Retina (tissue), 1 donor: ENCODE measurements around the gene COQ8B.
"Not testable (repeated sequence)": the region's sequence is repeated elsewhere in the genome, so short reads cannot be mapped to it uniquely, and the experiment has no call there.

Source experiments
- DNase-seq: peaks from one replicate; pipeline ENCODE4 v3.0.0-alpha.2; 2016

Gene COQ8B

DNA sequence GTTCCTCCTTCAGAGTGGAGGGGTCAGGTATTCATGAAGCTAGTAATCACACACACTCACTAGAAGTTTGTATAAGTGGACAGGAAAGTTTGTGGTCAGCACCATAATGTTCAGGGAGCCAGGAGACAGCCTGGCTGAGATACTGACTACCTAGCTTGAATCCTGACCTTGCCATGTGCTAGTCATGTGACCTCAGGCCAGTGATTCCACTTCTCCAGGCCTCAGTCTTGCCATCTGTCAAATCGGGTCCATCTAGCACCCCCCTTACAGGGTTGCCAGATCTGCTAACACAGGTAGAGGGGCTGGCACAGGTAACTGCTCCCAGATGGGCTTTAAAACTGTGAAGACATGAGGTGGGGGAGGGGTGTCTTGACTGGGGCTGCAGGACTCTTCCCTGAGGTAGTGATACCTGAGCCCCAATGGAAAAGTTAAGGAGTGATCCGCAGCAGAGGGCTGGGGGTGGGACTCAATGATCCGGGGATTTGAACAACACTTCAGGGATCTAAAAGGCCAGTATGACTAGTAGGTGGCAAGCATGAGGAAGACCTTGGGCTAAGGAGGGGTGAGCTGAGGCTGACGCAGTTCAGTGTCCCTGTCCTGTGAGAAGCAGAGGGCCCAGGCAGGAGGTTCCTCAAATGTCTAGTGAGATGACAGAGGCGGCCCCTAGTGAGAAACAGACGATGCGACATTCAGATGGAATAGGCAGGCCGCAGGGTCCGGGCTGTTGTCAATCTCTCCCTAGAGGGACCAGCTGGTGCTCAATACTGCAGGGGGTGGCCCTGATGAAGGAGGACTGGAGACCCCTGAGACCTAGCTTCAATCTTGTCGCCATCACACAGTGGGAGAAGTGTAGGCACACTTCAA lies 25.1 kb upstream of the COQ8B start:
- DNase-seq: no peak

DNA sequence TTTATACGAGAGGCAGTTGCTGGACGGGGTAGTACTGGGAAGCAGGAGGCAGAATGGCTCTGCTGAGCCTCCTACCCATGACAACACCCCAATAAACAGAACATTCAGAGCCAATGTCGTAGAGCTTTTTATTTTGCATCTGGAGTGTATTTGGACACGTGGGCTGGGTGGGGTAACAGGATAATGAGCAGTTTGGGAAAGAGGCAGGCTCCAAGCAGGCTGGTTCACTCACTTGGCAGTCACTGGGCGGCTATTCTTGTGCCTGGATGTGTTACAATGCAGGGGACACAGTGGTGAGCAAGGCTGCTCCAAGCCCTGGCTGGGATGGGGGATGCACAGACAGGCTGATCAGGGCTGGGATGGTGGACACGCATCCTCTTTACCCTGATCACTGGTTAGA lies 24.1 kb upstream of the COQ8B start:
- DNase-seq: no peak

DNA sequence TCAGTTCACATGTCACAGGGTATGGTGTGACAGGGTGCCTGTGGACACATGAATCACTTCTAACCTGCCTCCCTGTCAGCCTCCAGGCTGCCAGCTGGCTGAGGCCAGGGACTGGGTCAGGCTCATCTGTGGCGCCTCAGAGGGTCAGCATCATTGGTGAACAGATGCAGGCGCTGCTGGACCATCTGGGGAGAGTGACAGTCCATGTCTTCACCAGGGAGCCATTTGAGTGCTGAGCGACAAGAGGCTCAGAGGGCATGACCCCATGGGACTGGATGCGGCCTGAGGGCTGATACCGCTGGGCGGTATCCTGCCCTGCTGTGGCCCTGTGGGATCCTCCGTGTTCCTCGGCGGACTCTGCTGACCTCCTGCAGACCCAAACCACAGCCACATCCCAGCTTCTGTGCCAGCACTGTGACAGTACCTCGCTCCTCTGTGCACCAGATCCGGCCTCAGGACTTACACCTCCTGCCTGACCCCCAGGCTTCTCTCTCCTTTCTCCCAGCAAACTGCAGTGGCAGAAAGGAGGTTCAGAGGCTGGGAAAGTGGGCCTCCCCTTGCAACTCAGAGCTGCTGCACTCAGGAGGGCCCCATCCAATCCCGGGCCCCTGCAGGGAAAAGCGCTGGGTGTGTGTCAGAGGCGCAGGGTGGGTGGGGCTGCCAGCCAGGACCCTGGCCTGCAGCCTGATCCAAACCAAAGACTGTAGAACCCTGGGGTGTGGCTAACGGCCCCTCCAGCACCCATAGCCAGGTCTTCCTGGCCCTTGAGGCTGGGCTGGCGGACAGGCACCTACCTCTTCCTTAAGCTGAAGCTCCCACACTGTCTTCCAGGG lies 23.4 kb upstream of the COQ8B start:
- DNase-seq: no peak

DNA sequence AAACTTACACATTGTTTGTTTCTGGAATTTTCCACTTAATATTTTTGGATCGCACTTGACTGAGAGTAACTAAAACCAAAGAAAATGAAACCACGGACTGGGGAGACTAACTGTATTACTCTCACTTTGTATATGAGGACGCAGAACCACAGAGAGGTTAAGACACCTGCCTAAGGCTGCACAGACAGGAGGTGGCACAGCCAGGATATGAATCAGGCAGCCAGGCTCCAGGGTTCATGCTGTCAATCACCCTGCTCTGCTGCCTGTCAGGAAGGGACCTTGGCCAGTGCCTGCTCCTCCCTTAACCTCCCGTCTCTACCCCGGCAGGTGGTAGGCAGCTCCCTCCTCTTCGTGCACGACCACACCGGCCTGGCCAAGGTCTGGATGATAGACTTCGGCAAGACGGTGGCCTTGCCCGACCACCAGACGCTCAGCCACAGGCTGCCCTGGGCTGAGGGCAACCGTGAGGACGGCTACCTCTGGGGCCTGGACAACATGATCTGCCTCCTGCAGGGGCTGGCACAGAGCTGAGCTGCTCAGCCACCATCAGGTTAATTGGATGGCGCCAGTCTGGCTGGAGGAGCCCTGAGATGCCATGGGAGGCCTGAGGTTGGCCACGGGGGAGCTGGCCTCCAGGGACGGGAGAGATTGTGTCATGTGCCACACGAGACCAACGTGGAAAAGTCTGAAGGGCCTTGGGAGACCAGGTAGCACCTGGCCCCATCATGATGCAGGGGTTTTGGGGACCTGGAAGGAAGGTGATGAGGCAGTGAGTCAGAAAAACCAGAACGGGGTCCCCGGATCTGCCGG lies 22.5 kb upstream of the COQ8B start:
- DNase-seq: no peak

DNA sequence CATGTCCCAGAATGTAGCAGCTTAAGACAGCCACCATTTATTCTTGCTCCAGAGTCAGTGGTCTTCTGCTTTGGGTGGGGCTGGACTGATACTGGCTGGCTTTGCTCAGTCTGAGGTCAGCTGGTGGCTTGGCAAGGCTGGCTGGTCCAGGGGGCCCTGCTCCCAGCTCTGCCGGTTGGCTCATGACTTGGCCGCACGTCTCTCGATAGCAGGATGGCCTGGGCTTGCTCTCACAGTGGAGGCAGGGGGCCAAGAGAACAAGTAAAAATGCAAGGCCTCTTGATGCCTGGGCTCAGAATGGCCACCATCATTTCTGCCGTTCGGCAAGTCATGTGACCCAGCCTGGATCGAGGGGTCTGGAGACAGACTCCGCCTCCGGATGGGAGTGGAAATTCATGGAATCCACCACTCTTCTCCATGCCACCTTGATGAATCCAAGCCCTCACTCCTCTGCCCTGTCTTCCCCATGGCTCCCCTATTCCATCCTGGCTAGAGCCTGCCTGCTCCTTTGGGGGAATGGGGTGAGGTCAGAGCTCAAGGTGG lies 20.5 kb upstream of the COQ8B start:
- no peak for DNase-seq

DNA sequence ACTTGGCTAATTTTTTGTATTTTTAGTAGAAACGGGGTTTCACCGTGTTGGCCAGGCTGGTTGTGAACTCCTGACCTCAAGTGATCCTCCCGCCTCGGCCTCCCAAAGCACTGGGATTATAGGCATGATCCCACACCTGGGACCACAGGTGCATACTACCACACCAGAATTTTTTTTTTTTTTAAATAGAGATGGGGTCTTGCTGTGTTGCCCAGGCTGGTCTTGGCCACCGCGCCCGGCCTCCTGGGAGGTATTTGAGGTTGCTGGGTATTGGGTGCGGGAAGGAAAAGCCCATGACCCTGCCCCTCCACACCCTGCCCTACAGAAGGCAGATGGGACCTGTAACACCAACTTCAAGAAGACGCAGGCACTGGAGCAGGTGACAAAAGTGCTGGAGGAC lies 20.0 kb upstream of the COQ8B start:
- DNase-seq: no peak

DNA sequence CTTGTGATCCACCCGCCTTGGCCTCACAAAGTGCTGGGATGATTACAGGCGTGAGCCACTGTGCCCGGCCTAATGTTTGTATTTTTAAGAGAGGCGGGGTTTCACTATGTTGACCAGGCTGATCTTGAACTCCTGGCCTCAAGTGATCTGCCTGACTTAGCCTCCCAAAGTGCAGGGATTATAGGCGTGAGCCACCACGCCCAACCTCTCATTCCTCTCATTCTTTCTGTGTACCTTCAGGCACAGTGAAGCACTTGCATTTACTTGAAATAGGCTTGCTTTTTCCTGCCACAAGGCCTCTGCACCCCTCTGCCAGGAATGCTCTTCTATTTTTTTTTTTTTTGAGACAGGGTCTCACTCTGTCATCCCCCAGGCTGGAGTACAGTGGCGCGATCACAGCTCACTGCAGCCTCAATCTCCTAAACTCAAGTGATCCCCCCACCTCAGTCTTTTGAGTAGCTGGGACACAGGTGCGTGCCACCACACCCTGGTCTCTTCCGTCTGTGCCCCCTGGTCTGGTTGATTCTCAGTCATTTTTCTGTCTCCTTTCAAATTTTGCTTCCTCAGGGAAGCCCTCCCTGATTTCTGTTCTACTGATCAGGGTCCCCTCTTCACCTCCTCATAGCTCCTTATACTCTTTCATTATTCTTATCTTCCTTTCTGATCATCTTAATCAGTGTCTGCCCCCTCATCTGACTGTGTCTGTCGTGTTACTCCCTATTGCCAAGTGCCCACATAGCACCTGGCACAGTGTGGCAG lies 18.5 kb upstream of the COQ8B start:
- DNase-seq: no peak

DNA sequence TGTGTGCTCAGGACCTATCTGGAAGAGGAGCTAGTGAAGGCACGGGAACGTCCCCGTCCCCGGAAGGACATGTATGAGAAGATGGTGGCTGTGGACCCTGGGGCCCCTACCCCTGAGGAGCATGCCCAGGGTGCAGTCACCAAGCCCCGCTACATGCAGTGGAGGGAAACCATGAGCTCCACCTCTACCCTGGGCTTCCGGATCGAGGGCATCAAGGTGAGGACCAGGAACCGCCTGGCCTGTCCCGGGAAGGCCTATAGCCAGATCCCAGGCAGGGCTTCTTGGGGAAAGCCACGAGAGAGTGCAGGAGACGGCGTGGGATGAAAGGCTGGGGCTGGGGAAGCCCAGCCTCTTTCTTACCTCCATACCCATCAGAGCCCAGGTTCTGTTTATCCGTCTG lies 16.5 kb upstream of the COQ8B start:
- DNase-seq: no peak

DNA sequence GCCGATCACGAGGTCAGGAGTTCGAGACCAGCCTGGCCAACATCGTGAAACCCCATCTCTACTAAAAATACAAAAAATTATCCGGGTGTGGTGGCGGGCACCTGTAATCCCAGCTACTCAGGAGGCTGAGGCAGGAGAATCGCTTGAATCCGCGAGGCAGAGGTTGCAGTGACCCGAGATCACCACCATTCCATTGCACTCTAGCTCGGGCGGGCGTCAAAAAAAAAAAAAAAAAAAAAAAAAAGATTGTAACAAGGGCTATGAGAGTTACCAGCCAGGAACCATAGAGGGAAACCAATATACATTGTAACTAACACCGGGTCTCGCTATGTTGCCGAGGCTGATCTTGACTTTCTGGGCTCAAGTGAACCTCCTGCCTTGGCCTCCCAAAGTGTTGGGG lies 15.6 kb upstream of the COQ8B start:
- DNase-seq: not testable (repeated sequence)

DNA sequence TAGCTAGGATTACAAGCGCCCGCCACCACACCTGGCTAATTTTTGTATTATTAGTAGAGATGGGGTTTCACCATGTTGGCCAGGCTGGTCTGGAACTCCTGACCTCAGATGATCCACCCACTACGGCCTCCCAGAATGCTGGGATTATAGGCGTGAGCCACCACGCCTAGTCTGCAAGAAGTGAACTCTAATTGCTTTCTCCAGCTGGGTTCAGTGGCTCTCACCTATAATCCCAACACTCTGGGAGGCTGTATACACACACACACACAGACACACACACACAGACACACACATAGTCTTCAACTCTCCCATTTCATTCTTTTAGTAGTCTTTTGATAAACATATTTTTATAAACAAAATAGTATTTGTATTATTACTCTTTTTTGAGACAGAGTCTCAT lies 13.4 kb upstream of the COQ8B start:
- DNase-seq: not testable (repeated sequence)

DNA sequence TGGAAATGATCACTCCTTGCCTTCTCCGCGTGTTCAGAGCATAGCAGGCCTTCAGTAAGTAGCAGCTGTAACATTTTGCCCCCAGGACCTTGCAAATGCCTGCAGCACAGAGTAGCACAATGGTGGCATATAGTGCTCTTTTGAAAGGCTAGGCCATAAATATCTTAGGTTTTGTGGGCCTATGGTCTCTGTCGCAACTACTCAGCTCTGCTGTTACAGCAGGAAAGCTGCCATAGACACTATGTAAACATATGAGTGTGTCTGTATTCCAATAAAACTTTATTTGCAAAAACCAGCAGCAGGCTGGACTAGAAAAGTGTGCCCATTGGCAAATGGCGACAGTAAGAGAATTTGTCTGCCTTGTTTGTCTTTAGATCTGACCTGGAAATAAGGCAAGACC lies 9.6 kb upstream of the COQ8B start:
- no peak for DNase-seq

DNA sequence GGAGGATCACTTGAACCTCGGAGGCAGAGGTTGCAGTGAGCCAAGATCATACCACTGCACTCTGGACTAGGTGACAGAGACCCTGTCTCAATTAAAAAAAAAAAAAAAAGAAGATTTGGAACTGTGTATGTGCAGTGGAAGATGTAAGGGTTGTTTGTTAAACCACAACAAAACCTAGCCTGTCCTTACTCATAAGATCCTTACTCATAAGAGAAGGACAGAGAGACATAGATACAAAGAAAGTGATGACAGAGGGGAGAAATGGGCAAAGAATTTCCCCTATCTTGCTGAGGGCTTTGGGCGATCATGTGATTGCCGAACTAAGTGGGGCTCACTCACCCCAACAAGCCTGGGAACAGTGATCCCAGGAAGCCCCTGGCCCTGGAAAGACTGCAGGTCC lies 8.2 kb upstream of the COQ8B start:
- no peak for DNase-seq

DNA sequence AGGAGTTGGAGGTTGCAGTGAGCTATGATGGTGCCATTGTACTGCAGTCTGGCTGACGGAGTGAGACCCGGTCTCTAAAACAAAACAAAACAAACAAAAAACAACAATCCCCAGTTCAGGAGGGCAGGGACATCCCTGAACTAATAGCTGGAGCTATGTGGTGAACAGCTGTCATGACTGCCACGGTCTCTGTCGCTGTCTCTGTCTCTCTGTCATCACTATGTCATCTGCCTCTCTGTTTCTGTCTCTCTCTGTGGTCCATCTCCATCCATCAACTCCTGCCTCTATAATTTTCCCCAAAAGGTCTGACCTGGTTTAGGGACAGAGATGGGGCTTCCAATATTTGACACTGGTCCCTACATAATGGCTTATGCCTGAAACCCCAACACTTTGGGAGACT lies 7.6 kb upstream of the COQ8B start:
- DNase-seq: no peak

DNA sequence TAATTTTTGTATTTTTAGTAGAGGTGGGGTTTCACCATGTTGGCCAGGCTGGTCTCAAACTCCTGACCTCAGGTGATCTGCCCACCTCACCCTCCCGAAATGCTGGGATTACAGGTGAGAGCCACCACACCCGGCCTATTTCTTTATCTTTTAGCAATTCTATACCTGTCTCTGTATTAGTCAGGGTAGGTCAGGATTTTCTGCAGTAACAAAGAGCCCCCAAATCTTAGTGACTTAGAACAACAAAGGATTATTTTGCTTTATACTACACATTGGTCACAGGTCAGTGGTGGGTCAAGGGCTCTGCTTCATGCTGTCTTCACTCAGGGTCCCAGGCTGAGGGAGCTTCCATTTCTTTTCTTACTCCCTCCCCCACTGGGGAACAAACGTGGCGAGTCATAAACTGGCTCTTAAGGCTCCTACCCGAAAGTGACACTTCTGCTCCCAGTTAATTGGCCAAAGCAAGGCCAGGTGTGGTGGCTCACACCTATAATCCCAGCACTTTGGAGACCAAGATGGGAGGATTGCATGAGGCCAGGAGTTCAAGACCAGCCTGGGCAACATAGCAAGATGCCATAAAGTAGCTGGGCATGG lies 7.1 kb upstream of the COQ8B start:
- no peak for DNase-seq

DNA sequence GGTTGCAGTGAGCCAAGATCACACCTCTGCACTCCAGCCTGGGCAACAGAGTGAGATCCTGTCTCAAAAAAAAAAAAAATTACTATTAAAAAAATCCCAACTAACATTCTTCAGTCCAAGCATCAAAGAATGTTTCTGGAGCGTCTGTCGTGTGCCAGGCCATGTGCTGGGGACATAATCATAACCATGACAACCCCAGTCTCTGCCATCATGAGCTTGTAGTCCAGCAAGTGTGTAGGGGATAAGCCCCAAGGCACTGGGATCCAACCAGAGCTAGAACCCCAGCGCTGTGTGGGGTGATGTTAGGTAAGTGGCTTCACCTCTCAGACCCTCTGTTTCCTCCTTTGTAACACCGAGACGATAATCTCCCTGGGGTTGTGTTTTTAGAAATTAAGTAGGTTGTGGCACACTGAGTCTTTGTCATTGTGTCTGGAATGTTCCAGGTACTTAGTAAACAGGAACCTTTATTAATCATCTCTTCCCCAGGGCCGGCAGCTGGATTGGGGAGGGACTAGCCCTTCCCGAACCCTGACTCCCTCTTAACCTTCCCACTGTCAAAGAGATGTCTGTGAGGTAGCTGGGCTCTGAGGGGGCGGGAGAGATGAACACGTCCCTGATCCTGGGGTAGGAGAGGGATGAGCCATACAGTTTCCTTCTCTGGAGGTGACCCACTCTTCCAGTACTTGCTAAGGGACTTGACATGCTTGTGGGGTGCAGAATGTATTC lies 5.4 kb upstream of the COQ8B start:
- no peak for DNase-seq

DNA sequence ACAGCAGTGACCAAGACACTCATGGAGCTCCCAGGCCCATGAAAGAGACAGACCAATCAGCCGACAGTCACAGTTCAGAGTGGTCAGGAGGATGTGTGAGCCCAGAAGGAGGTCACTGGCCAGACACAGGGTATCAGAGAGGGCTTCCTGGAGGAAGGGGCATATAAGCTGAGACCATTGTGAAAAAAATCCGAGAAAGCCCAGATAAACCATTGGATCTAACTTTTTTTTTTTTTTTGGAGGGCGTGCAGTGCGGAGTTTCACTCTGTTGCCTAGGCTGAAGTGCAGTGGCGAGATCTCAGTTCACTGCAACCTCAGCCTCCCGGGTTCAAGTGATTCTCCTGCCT lies 4.4 kb upstream of the COQ8B start:
- DNase-seq: no peak

DNA sequence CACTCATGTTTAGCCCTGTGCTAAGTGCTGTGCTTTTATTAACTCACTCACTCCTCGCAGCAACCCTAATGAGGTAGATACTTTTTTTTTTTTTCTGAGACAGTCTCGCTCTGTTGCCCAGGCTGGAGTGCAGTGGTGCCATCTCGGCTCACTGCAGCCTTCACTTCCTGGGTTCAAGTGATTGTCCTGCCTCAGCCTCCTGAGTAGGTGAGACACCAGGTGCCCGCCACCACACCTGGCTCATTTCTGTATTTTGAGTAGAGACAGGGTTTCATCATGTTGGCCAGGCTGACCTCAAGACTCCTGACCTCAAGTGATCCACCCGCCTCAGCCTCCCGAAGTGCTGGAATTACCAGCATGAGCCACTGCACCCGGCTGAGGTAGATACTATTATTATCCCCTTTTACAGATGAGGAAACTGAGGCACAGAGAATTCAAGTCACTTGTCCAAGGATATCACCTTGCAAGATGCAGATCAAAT lies 2.8 kb upstream of the COQ8B start:
- no peak for DNase-seq

DNA sequence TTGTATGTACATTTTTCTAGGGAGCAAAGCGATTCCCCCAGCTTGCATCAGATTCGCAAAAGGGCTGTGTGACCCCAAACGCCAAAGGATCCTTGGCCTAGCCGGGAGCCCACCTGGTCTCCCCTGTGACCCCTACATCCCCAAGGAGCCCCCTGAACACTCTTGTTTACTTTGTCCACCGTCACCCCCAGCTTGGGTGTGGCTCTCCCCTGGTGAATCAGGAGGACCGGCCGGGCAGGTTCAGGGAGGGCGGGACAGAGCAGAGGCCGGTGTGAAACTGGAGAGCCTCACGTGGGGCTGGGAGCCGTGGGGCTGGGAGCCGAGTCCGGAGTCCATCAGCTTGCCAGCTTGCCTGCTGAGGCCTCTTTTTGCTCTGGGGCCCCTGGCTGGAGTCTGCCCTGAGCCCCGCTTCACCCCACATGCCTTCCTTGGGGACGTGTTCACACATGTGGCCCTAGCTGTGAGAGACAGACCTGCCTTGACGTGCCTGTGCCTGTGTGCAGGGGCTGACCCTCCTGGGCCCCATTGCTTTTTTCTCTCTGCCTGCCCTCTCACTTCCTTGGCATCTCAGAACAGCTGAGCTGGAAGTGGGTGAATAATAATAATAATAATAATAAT lies 2.2 kb upstream of the COQ8B start:
- peak; percentile 41 for DNase-seq

DNA sequence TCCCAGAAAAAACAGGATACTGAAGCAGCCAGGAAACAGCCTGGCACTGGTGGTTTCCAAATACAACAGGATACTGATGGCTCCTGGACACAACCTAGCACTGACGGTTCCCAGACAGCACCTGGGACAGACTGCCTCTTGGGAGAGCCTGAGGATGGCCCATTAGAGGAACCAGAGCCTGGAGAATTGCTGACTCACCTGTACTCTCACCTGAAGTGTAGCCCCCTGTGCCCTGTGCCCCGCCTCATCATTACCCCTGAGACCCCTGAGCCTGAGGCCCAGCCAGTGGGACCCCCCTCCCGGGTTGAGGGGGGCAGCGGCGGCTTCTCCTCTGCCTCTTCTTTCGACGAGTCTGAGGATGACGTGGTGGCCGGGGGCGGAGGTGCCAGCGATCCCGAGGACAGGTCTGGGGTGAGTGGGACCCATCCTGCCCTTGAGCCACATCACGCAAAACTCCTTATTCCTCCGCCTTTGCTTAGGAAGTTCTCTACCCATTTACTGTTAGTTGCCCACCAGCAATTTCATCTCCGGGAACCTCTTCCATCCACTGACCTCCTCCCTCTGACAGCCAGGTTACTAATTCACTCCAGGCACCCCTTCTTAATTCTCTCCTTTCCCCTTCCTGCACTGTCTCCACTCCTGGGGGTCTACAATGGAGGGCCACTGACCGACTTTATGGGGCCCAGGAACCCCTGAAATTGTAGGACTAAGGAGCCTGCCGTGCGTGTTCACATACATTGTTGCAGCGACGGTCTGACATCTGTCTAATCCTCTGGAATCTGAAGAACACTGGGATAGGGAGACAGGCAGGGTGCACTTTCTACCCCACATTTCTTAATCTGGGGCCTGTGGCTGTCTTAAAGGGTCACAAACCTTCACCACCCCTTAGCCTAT lies 1.4 kb upstream of the COQ8B start:
- DNase-seq: peak; percentile 19
